ENCODE results near the gene ANKRD35.

GRCh38 chr1:145878724-145879123 lies 6.9 kb downstream of the ANKRD35 start:
- TF ChIP-seq, protein P1, sequence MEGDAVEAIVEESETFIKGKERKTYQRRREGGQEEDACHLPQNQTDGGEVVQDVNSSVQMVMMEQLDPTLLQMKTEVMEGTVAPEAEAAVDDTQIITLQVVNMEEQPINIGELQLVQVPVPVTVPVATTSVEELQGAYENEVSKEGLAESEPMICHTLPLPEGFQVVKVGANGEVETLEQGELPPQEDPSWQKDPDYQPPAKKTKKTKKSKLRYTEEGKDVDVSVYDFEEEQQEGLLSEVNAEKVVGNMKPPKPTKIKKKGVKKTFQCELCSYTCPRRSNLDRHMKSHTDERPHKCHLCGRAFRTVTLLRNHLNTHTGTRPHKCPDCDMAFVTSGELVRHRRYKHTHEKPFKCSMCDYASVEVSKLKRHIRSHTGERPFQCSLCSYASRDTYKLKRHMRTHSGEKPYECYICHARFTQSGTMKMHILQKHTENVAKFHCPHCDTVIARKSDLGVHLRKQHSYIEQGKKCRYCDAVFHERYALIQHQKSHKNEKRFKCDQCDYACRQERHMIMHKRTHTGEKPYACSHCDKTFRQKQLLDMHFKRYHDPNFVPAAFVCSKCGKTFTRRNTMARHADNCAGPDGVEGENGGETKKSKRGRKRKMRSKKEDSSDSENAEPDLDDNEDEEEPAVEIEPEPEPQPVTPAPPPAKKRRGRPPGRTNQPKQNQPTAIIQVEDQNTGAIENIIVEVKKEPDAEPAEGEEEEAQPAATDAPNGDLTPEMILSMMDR (IDR thresholded peaks at IDR 0.05; ENCODE audit: control extremely low read depth in 1 of 3, insufficient read depth in 1 of 3, low read depth in 1 of 3, low read length in 3 of 3) = no peak
- TF ChIP-seq TCF12 (IDR thresholded peaks at IDR 0.05; ENCODE audit: low read depth, low read length) = no peak
- no peak for TF ChIP-seq ZNF274 (IDR thresholded peaks at IDR 0.05; ENCODE audit: borderline replicate concordance, extremely low read depth, low read length)
- no peak for TF ChIP-seq POLR2A (IDR thresholded peaks at IDR 0.05; ENCODE audit: control extremely low read depth in 1 of 2, low read depth in 2 of 2, low read length in 2 of 2)
- no peak for TF ChIP-seq JUN (IDR thresholded peaks at IDR 0.05; ENCODE audit: low read depth, low read length)
- no peak for TF ChIP-seq CHD1 (IDR thresholded peaks at IDR 0.05; ENCODE audit: low read depth, low read length)
- TF ChIP-seq, protein P2, sequence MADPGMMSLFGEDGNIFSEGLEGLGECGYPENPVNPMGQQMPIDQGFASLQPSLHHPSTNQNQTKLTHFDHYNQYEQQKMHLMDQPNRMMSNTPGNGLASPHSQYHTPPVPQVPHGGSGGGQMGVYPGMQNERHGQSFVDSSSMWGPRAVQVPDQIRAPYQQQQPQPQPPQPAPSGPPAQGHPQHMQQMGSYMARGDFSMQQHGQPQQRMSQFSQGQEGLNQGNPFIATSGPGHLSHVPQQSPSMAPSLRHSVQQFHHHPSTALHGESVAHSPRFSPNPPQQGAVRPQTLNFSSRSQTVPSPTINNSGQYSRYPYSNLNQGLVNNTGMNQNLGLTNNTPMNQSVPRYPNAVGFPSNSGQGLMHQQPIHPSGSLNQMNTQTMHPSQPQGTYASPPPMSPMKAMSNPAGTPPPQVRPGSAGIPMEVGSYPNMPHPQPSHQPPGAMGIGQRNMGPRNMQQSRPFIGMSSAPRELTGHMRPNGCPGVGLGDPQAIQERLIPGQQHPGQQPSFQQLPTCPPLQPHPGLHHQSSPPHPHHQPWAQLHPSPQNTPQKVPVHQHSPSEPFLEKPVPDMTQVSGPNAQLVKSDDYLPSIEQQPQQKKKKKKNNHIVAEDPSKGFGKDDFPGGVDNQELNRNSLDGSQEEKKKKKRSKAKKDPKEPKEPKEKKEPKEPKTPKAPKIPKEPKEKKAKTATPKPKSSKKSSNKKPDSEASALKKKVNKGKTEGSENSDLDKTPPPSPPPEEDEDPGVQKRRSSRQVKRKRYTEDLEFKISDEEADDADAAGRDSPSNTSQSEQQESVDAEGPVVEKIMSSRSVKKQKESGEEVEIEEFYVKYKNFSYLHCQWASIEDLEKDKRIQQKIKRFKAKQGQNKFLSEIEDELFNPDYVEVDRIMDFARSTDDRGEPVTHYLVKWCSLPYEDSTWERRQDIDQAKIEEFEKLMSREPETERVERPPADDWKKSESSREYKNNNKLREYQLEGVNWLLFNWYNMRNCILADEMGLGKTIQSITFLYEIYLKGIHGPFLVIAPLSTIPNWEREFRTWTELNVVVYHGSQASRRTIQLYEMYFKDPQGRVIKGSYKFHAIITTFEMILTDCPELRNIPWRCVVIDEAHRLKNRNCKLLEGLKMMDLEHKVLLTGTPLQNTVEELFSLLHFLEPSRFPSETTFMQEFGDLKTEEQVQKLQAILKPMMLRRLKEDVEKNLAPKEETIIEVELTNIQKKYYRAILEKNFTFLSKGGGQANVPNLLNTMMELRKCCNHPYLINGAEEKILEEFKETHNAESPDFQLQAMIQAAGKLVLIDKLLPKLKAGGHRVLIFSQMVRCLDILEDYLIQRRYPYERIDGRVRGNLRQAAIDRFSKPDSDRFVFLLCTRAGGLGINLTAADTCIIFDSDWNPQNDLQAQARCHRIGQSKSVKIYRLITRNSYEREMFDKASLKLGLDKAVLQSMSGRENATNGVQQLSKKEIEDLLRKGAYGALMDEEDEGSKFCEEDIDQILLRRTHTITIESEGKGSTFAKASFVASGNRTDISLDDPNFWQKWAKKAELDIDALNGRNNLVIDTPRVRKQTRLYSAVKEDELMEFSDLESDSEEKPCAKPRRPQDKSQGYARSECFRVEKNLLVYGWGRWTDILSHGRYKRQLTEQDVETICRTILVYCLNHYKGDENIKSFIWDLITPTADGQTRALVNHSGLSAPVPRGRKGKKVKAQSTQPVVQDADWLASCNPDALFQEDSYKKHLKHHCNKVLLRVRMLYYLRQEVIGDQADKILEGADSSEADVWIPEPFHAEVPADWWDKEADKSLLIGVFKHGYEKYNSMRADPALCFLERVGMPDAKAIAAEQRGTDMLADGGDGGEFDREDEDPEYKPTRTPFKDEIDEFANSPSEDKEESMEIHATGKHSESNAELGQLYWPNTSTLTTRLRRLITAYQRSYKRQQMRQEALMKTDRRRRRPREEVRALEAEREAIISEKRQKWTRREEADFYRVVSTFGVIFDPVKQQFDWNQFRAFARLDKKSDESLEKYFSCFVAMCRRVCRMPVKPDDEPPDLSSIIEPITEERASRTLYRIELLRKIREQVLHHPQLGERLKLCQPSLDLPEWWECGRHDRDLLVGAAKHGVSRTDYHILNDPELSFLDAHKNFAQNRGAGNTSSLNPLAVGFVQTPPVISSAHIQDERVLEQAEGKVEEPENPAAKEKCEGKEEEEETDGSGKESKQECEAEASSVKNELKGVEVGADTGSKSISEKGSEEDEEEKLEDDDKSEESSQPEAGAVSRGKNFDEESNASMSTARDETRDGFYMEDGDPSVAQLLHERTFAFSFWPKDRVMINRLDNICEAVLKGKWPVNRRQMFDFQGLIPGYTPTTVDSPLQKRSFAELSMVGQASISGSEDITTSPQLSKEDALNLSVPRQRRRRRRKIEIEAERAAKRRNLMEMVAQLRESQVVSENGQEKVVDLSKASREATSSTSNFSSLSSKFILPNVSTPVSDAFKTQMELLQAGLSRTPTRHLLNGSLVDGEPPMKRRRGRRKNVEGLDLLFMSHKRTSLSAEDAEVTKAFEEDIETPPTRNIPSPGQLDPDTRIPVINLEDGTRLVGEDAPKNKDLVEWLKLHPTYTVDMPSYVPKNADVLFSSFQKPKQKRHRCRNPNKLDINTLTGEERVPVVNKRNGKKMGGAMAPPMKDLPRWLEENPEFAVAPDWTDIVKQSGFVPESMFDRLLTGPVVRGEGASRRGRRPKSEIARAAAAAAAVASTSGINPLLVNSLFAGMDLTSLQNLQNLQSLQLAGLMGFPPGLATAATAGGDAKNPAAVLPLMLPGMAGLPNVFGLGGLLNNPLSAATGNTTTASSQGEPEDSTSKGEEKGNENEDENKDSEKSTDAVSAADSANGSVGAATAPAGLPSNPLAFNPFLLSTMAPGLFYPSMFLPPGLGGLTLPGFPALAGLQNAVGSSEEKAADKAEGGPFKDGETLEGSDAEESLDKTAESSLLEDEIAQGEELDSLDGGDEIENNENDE (IDR thresholded peaks at IDR 0.05; ENCODE audit: insufficient replicate concordance, low read length) = no peak
- TF ChIP-seq YY1 (IDR thresholded peaks at IDR 0.05; ENCODE audit: low read depth, low read length) = no peak
- TF ChIP-seq GTF2F1 (IDR thresholded peaks at IDR 0.05; ENCODE audit: borderline replicate concordance, low read depth, low read length) = no peak
- no peak for TF ChIP-seq KDM5A (IDR thresholded peaks at IDR 0.05; ENCODE audit: low read length)
- TF ChIP-seq BCL11A (IDR thresholded peaks at IDR 0.05; ENCODE audit: low read depth in 2 of 2, low read length in 2 of 2) = no peak
- TF ChIP-seq TAF1 (IDR thresholded peaks at IDR 0.05; ENCODE audit: low read depth, low read length) = no peak

All from H1 (cell line).